ENCODE data around the gene JPT2. TPM values are rescaled to one million over a fixed set of nuclear protein-coding genes. Genes with fewer than 3 reads are reported as not detected.

JPT2 gene
- total and polyA plus RNA-seq, 12 donors: 11.9 to 50.5 (median 32.2) TPM

GRCh38 chr16:1705688-1706385 lies 27.8 kb downstream of the JPT2 start, which contains the start of gene MAPK8IP3:
MAPK8IP3 (plus strand) TSS chr16:1706195; CDS start chr16:1706340, 145 bp downstream.
- H3K4me3 ChIP-seq: peak within 1 kb of the TSS; percentile 65 to 95 (median 78)
- WGBS, 4 donors: 0 to 1% (median 0%) methylated on average over 9 to 79 of the region's 79 CpGs
- H3K9me3 ChIP-seq (replicated peaks in 1 of 3): no peaks in the 10 kb centered on the region
- TF ChIP-seq POLR2A (IDR thresholded peaks at IDR 0.05) (peak; percentile 92 to 95), CTCF (IDR thresholded peaks at IDR 0.05) (peak; percentile 19 to 100 (median 82))
- intact Hi-C loops (cut with DNase I): no loop called here
- H3K27me3 ChIP-seq: no peaks in the 10 kb centered on the region
- peak; percentile 84 to 95 (median 89) for DNase-seq
- H3K27ac ChIP-seq: peak within 1 kb of the TSS; percentile 66 to 100 (median 92)
- H3K36me3 ChIP-seq (replicated peaks in 1 of 2): peaks cover 0 to 10% of the 10 kb centered on the region in 2 donors
- H3K4me1 ChIP-seq (replicated peaks in 1 of 2): peaks cover 34 to 37% of the 10 kb centered on the region in 2 donors

- no peaks in the 10 kb centered on the region for H3K27me3 ChIP-seq
- DNase-seq: peak in 5 of 7 donors; percentile 23 to 54 (median 36)
These were observed 28.5 kb downstream of the JPT2 start for GRCh38 chr16:1706386-1707192.

DNA sequence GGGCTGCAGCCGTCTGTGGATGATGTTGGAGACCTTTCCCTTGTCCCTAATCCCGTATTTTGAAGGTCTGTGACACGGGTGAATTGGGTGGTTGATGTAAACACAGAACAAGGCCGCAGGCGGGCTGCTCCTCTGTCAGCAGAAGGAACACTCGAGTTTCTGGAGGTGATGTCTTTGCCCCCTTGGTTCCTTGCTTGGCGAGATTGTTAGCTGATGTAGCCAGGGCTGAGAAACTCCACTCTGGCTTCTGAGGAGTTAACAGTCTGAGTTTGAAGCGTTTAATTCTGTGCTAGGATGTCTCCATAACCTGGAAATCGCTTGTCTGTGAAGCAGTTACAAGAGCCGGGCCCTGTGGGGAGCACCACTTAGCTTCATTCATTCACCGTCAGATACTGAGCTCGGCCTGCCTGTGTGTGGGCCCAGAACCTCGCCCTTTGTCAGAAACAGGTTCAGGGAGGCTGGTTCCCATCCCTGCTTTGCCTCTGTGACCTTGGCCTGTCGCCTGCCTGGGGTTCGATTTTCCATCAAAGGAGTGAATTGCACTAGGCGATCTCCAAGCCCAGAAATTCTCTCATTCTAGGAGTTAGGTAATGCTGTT lies 29.2 kb downstream of the JPT2 start:
- H3K4me1 ChIP-seq (replicated peaks in 1 of 2): peaks cover 34 to 45% of the 10 kb centered on the region in 2 donors
- 6 to 11% (median 8%) methylated on average over 14 to 16 of the region's 16 CpGs for WGBS, 4 donors
- H3K36me3 ChIP-seq (replicated peaks in 1 of 2): peaks cover 0 to 5% of the 10 kb centered on the region in 2 donors
- H3K27me3 ChIP-seq: no peaks in the 10 kb centered on the region
- peak overlapping the region in 3 of 4 donors; percentile 11 to 95 (median 85) for H3K4me3 ChIP-seq
- TF ChIP-seq POLR2A (IDR thresholded peaks at IDR 0.05) (peak in 1 of 2 donors; percentile 28), CTCF (IDR thresholded peaks at IDR 0.05) (no peak)
- peak overlapping the region; percentile 29 to 100 (median 92) for H3K27ac ChIP-seq
- H3K9me3 ChIP-seq (replicated peaks in 1 of 3): no peaks in the 10 kb centered on the region
- peak in 6 of 7 donors; percentile 45 to 70 (median 56) for DNase-seq
- intact Hi-C loops (cut with DNase I): no loop called here

More at GRCh38 chr16:1706386-1707192, 28.5 kb downstream of the JPT2 start:
- H3K4me3 ChIP-seq: peak overlapping the region; percentile 65 to 95 (median 78)
- intact Hi-C loops (cut with DNase I): no loop called here
- WGBS, 4 donors: 0 to 1% (median 0%) methylated on average over 4 to 61 of the region's 62 CpGs
- peak overlapping the region; percentile 66 to 100 (median 92) for H3K27ac ChIP-seq
- peaks cover 0 to 10% of the 10 kb centered on the region in 2 donors for H3K36me3 ChIP-seq (replicated peaks in 1 of 2)
- TF ChIP-seq POLR2A (IDR thresholded peaks at IDR 0.05) (no peak), CTCF (IDR thresholded peaks at IDR 0.05) (no peak)
- H3K9me3 ChIP-seq (replicated peaks in 1 of 3): no peaks in the 10 kb centered on the region
- H3K4me1 ChIP-seq (replicated peaks in 1 of 2): peaks cover 34 to 42% of the 10 kb centered on the region in 2 donors

Data from adrenal gland (tissue), 12 donors.